Parathyroid adenoma (tissue), 2 donors: ENCODE measurements around the gene CELA2A.
"Not testable (repeated sequence)": the region's sequence is repeated elsewhere in the genome, so short reads cannot be mapped to it uniquely, and the experiment has no call there.

Experiments used
- H2AFZ ChIP-seq: fragments of 300-600 bp; sonication (generic); one replicate; pipeline ENCODE4 v1.7.0; 2017; ENCODE audit warnings: antibody characterized with exemption, mild to moderate bottlenecking
- H3K27ac ChIP-seq: fragments of 300-600 bp; sonication (generic); one replicate; pipeline ENCODE4 v1.7.0; 2017
- H3K27me3 ChIP-seq: fragments of 300-600 bp; sonication (generic); one replicate; pipeline ENCODE4 v1.7.0; 2017; ENCODE audit warnings: low read length; ENCODE audit not compliant: control insufficient read depth, insufficient read depth
- H3K36me3 ChIP-seq: fragments of 300-600 bp; sonication (generic); one replicate; pipeline ENCODE4 v1.7.0; 2017; ENCODE audit warnings: low read length; ENCODE audit not compliant: control insufficient read depth, insufficient read depth
- H3K4me1 ChIP-seq: fragments of 300-600 bp; sonication (generic); one replicate; pipeline ENCODE4 v1.7.0; 2017; ENCODE audit warnings: control low read depth
- H3K4me2 ChIP-seq: fragments of 300-600 bp; sonication (generic); one replicate; pipeline ENCODE4 v1.7.0; 2017; ENCODE audit warnings: low read length
- H3K4me3 ChIP-seq: fragments of 300-600 bp; sonication (generic); one replicate; pipeline ENCODE4 v1.7.0; 2017; ENCODE audit warnings: low read depth, low read length
- H3K79me2 ChIP-seq: fragments of 300-600 bp; sonication (generic); one replicate; pipeline ENCODE4 v1.7.0; 2017; ENCODE audit warnings: control low read depth
- H3K9ac ChIP-seq: fragments of 300-600 bp; sonication (generic); one replicate; pipeline ENCODE4 v1.7.0; 2017; ENCODE audit warnings: mild to moderate bottlenecking
- H3K9me3 ChIP-seq: fragments of 300-600 bp; sonication (generic); one replicate; pipeline ENCODE4 v1.7.0; 2017; ENCODE audit warnings: low read length; ENCODE audit not compliant: control insufficient read depth
- TF ChIP-seq, protein P1 (sequence below): fragments of 300-600 bp; sonication (generic); IDR thresholded peaks from one replicate; pipeline ENCODE4 v1.7.0; 2017; ENCODE audit warnings: antibody characterized with exemption, mild to moderate bottlenecking
- donor health status: primary hyperparathyroidism.

Gene CELA2A

DNA sequence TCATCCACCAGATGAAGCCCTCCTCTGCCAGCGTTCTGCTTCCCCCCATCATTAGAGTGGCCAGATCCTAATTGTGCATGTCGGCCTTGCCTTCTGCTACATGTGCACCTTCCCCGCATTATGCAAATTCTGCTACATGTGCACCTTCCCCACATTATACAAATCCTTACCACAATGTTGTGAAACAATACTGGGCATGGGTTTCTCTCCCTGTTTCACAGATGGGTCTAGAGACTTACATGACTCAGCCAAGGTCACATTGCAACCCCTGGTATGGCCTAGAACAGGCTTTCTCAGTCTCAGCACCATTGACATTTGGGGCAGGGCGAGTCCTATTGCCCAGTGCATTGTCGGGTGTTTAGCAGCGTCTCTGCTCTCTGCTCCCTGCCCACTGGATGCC, 1.0 kb upstream of the CELA2A start:
- H3K4me2 ChIP-seq: no peak overlapping the region
- H3K27ac ChIP-seq: no peak overlapping the region
- H3K4me3 ChIP-seq: no peak overlapping the region
- no peaks in the 10 kb centered on the region for H3K27me3 ChIP-seq
- H3K4me1 ChIP-seq: no peaks in the 10 kb centered on the region
- no peaks in the 10 kb centered on the region for H3K36me3 ChIP-seq
- no peak overlapping the region for H2AFZ ChIP-seq
- H3K79me2 ChIP-seq: no peaks in the 10 kb centered on the region
- no peaks in the 10 kb centered on the region for H3K9me3 ChIP-seq
- TF ChIP-seq, protein P1, sequence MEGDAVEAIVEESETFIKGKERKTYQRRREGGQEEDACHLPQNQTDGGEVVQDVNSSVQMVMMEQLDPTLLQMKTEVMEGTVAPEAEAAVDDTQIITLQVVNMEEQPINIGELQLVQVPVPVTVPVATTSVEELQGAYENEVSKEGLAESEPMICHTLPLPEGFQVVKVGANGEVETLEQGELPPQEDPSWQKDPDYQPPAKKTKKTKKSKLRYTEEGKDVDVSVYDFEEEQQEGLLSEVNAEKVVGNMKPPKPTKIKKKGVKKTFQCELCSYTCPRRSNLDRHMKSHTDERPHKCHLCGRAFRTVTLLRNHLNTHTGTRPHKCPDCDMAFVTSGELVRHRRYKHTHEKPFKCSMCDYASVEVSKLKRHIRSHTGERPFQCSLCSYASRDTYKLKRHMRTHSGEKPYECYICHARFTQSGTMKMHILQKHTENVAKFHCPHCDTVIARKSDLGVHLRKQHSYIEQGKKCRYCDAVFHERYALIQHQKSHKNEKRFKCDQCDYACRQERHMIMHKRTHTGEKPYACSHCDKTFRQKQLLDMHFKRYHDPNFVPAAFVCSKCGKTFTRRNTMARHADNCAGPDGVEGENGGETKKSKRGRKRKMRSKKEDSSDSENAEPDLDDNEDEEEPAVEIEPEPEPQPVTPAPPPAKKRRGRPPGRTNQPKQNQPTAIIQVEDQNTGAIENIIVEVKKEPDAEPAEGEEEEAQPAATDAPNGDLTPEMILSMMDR: no peak
- H3K9ac ChIP-seq: no peak overlapping the region

DNA sequence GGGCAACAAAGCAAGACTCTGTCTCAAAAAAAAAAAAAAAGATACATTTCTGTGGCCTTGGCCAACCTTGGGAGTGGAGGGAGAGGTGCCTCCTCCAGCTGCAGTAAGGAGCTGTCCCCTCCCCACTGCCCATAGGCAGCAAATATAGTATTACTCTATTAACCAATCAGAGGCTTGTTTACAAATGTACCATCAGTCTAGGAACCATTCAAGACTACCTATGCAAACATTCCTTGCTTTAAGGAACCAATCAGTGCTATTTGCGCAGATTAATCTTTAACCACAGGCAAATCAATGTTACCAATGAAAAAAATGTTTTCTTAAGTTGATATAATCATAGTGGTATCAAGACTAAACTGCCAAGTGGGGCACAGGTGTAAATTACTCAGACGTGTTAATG, 1.1 kb downstream of the CELA2A start:
- Histone ChIP-seq H3K27ac (no peak overlapping the region), H3K4me3 (no peak overlapping the region), H3K9me3 (no peaks in the 10 kb centered on the region), H3K4me1 (no peaks in the 10 kb centered on the region), H3K36me3 (no peaks in the 10 kb centered on the region), H3K4me2 (no peak overlapping the region), H3K27me3 (no peaks in the 10 kb centered on the region), H3K9ac (no peak overlapping the region), H3K79me2 (no peaks in the 10 kb centered on the region), H2AFZ (no peak overlapping the region)
- TF ChIP-seq, protein P1: no peak

DNA sequence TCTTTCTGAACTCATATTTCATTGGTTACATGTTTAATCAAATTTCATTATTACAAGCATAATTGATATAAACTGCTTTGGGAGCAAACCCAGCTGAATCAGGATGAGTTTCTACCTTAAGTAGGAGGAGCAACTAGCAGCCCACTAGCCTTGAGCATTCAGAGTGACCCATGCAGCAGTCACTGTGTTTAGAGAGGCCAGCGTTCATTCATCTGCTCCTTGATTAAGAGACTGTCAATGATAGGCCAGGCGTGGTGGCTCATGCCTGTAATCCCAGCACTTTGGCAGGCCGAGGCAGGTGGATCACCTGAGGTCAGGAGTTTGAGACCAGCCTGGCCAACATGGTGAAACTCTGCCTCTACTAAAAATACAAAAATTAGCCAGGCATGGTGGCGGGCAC, 1.9 kb downstream of the CELA2A start:
- not testable (repeated sequence) for H3K9me3 ChIP-seq

DNA sequence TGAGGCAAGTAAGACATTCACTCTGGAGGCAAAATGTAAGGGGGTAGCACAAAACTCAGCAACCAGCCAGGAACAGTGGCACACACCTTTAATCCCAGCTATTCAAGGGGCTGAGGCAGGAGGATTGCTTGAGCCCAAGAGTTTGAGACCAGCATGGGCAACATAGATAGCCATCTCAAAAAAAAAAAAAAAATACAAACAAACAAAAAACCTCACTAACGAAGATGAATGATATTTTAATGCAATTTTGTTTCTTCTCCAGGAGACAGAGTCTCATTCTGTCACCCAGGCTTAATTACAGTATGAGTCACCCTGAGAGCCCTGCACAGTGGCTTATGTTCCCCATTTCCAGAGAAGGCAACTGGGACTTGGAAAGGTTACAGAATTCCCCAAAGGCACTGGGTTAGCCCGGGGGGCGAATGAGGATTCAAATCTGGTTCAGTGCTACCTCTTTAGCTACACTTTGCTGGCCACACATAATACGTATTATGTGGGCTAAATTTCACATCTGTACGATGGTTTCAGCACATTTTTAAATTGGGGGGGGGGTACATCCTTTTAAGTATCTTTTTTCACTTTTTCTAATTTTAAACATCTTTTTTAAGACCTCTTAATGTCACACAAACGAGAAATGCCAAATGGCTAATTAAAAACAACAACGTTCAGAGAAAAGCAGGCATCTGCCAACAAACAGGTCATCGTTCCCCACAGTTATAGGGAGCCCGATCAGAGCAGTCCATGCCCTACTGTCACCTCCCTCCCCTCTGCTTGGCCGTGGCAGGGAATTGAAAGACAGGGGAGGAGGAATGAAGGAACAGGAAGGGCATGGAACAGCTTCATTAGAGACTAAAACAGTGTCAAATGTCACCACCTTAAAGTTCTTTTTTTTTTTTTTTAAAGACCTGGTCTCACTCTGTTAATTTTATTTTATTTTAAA, 3.5 kb downstream of the CELA2A start:
- Histone ChIP-seq H3K36me3 (no peaks in the 10 kb centered on the region), H3K79me2 (no peaks in the 10 kb centered on the region), H3K4me3 (no peak overlapping the region), H3K9ac (no peak overlapping the region), H3K4me1 (no peaks in the 10 kb centered on the region), H3K9me3 (no peaks in the 10 kb centered on the region), H3K27ac (no peak overlapping the region), H3K4me2 (no peak overlapping the region), H2AFZ (no peak overlapping the region), H3K27me3 (no peaks in the 10 kb centered on the region)
- TF ChIP-seq, protein P1: no peak

More for the DNA sequence above, 1.9 kb downstream of the CELA2A start:
- not testable (repeated sequence) for H3K4me2 ChIP-seq, H3K4me3 ChIP-seq, H2AFZ ChIP-seq, H3K4me1 ChIP-seq, H3K79me2 ChIP-seq, H3K27ac ChIP-seq, H3K27me3 ChIP-seq, H3K36me3 ChIP-seq, H3K9ac ChIP-seq

DNA sequence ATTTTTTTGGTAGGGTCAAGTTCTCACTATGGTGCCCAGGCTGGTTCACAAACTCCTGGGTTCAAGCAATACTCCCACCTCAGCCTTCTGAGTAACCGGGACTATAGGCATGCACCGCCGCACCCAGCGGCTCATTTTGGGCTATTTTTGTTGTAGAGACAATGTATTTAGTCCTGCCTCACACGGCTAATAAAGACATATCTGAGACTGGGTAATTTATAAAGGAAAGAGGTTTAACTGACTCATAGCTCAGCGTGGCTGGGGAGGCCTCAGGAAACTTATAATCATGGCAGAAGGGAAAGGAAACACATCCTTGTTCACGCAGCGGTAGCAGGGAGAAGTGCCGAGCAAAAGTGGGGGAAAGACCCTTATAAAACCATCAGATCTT, 4.2 kb downstream of the CELA2A start:
- Histone ChIP-seq H3K4me1 (no peaks in the 10 kb centered on the region), H3K4me2 (no peak overlapping the region), H3K9me3 (no peaks in the 10 kb centered on the region), H3K79me2 (no peaks in the 10 kb centered on the region), H3K4me3 (no peak overlapping the region), H3K36me3 (no peaks in the 10 kb centered on the region), H3K9ac (no peak overlapping the region), H3K27me3 (no peaks in the 10 kb centered on the region), H3K27ac (no peak overlapping the region), H2AFZ (no peak overlapping the region)
- TF ChIP-seq, protein P1: no peak

DNA sequence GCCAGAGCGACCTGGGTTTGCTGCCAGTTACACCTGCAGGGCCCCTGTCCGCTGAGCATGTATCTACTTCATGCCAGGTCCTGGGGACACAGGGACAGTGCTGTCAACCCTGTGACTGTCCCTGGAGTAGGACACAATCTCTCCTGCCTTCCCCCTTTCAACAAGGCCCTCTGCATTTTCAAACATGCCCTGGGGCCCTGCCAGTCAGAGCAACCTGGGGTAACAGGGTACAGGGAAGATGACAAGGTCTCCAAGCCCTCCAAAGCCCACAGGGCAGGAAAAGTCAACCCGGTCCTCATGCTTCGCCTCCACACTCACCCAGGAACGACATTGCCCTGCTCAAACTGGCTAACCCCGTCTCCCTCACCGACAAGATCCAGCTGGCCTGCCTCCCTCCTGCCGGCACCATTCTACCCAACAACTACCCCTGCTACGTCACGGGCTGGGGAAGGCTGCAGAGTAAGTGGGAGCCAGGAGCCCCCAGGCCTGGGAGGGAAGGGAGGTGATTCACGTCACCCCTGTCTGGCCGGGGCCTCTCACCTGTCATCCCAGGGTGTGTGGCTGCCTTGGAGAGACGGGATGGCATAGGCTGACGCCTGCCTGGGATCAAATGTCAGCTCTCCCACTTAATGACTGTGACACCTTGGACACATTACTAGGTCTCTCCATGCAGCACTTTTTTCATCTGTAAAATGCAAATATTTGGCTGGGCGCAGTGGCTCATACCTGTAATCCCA, 6.7 kb downstream of the CELA2A start:
- H3K9ac ChIP-seq, H3K4me2 ChIP-seq, H3K9me3 ChIP-seq, H3K27ac ChIP-seq, H3K27me3 ChIP-seq, H3K4me3 ChIP-seq, H3K4me1 ChIP-seq, H3K36me3 ChIP-seq, H3K79me2 ChIP-seq: not testable (repeated sequence)
- H2AFZ ChIP-seq: peak overlapping the region; percentile 62

DNA sequence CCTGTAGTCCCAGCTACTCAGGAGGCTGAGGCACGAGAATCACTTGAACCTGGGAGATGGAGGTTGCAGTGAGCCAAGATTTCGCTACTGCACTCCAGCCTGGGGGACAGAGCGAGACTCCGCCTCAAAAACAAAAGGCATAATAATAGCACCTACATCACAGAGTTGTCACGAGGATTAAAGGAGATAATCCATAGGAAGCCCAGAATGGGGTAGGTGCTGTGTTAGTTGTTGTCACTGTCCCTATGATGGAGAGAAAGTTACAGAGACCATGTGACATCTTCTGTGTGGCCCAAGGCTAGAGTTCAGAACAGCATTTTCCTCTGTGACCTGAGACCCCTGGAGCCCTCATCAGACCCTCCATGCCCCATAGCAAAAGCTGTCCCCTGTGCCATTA, 7.4 kb downstream of the CELA2A start:
- H3K36me3 ChIP-seq, H3K4me3 ChIP-seq, H3K4me1 ChIP-seq, H3K4me2 ChIP-seq, H3K27ac ChIP-seq, H2AFZ ChIP-seq, H3K9ac ChIP-seq, H3K79me2 ChIP-seq, H3K27me3 ChIP-seq, H3K9me3 ChIP-seq: not testable (repeated sequence)
